ENCODE measurements around the gene SLC6A5.

SLC6A5 gene

DNA sequence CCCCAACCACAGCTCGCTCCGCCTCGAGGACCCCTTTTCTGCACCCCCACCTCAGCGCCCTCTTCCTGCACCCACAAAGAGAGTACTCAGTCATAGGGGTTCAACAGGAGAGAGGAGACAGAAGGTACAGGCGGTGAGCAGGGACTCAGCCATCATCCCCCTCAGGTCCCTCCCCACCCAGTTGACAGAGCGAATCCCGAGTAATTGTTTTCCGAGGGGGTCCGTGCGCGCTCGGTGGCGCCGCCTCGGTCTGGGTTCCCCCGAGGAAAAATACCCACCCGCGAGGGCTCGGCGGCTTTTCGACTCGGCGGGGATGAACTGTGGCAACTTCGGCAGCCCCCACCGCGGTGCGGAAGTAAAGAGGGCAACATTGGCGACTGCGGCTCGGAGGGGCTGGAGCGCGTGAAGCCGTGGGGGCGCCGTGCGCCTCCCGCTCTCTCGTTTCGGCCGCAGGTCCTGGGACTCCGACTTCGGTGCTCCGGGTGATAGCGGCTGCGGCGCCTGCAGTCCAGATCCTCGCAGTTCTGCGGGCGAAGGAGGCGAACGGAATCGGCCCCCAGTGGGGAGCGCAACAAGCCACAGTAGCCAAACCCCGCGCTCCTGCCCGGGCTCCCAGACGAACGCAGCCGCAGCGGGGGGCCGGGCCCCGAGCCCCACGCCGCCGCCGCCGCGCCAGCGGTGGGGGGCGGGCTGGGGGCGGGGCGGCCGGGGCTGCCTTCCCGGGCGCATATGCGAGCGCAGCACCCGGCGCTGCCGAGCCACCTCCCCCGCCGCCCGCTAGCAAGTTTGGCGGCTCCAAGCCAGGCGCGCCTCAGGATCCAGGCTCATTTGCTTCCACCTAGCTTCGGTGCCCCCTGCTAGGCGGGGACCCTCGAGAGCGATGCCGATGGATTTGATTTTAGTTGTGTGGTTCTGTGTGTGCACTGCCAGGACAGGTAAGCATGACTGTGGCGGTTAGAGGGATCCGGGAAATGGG lies 69.7 kb downstream of the SLC6A5 start, which contains the start of gene NELL1:
Gene NELL1, plus strand, starts transcription at position 743 of the 976 bp plus-strand sequence.
- no peak for DNase-seq (ENCODE audit: low read depth in 2 of 2, low spot score in 1 of 2)

DNA sequence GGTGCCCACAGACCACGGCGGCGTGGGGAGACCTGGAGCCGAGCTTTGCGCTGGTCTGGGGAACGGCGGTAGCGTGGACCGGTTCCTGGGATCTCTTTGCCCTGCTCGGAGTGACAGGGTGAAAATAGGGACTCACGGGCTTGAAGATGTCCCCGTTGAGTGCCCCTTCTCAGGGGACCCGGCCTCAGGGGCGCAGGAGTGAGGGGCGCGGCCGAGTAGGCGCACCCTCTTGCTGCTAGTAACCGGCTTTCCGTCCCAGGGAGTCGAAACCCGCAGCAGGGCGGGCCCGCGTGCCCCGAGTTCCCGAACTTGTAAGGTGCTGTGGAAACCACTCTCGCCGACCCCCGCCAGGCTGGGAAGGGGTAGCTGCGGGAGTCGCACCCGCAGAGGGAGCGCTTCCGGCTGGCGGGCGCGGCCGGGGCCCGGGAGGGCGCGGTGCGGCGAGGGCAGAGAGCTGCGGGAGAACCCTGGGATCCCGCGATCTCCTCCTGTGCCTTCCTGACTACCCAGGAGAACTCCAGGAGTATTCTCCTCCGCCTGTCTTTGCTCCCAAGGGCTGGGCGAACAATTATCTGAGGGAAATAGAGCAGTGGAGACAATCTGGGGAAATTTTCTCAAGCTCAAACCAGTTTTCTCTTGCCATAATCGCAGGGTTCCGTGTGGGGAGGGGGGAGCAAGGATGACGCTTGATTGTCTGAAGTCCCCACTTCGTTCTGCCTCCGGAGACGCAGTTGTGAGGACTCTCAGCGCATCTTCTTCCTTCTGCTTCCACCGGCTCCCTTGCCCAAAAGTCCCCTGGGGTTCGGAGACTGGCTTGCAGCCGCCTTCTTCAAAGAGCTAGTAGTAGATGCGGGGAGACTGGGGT lies 70.6 kb downstream of the SLC6A5 start:
- DNase-seq (ENCODE audit: low read depth in 2 of 2, low spot score in 1 of 2), result no peak

DNA sequence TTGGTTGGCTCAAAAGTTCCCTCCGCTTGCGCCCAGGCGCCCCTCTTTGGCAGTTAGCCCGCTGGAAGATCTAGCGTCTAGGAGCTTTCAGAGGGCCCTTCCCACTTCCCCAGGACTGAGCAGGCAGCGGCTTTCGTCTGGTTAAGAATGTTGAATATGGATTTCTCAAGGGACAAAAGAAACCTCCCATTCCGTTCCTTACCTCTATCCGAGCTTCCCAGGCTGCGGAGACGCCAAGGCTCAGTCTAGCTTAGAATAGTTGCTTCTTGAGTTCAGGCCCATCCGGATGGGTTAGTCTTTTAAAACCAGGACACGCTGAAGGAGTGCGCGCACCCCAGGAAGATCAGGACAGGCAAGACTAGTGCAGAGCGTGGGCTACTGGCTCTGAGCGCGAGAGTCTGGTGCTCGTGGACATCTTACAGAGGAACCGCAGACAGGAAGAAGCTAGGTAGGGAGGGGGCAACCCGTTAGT lies 71.6 kb downstream of the SLC6A5 start:
- no peak for DNase-seq (ENCODE audit: low read depth in 2 of 2, low spot score in 1 of 2)

DNA sequence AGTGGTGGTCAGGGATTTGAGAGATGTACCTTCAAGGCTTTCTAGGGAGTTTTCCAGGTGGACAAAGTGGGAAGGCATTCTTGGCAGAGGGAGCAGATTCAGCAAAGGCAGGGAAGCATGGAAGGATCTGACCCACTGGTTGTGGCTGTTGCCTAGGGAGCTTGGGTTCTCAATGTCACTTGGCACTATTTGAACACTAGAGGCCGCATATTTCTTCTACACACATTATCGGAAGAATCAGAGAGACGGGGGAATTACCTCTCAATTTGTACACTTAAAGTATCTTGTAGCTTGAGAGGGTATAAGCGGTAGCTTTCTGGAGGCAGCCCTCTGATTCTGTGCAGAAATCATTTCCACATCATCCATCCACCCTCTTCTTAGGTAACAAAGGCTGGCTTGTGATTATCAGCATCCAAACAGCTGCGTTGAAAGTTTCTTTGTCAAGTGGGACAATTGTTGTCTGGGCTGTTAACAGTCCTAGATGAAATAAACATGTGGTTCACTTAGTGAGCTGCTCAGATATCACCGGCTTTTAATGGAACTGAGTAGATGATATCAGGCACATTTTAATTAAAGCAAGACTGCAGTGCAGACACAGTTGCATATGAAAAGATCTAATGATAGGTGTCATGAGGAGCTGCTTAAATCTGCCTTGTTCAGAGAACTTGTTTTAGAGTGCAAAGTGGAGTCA lies 72.6 kb downstream of the SLC6A5 start:
- no peak for DNase-seq (ENCODE audit: low read depth in 2 of 2, low spot score in 1 of 2)

DNA sequence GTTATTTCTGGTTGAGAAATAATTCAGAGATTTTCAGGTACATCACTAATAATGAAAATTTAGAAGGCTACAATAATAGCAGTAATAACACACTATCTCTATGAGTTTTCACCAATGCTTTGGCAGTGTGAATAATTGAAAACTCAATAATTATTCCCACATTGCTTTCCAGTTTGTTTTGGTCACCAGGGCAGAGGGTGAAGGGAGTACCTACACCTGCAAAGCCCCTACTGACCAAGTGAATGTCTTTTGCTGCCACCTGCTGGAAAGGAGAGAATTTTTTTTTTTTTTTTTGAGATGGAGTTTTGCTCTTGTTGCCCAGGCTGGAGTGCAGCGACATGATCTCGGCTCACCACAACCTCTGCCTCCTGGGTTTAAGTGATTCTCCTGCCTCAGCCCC lies 73.2 kb downstream of the SLC6A5 start:
- DNase-seq (ENCODE audit: low read depth in 2 of 2, low spot score in 1 of 2), result no peak

DNA sequence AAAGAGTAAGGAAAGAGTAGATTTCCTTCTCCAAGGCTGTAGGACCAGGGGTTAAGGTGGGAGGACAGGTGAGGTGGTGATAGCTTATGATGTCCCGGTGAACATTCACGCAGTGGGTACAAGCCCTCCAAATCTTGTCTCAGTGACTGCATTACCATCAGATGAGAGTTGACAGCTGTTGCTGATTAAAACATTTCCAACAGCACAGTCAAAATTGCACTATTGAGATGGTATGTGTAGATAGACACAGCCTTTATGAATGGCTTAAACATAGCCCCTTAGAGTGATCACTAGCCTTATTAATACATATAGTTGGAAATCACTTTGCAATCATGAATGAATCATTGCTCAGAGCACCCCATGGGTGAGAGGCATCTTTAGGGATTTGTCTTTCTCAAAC lies 77.2 kb downstream of the SLC6A5 start:
- DNase-seq (ENCODE audit: low read depth in 2 of 2, low spot score in 1 of 2), result no peak

DNA sequence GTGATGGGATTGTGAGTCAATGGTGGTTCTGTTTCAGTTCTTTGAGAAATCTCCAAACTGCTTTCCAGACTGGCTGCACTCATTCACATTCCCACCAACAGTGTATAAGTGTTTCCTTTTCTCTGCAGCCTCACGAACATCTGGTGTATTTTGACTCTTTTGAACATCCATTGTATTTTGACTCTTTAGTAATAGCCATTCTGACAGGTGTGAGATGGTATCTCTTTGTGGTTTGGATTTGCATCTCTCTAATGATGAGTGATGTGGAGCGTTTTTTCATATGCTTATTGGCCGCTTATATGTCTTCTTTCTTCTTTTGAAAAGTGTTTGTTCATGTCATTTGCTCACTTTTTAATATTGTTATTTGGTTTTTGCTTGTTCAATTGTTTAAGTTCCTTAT lies 89.4 kb downstream of the SLC6A5 start:
- no peak for DNase-seq (ENCODE audit: low read depth in 2 of 2, low spot score in 1 of 2)

DNA sequence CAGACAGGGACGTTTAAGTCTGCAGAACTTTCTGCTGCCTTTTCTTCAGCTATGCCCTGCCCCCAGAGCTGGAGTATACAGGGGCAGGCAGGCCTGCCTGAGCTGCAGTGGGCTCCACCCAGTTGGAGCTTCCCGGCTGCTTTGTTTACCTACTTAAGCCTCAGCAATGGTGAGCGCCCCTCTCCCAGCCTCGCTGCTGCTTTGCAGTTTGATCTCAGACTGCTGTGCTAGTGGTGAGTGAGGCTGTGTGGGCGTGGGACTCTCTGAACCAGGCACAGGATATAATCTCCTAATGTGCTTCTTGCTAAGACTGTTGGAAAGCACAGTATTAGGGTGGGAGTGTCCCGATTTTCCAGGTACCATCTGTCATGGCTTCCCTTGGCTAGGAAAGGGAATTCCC lies 108.5 kb downstream of the SLC6A5 start:
- no peak for DNase-seq (ENCODE audit: low read depth in 2 of 2, low spot score in 1 of 2)

Data from stimulated activated CD8-positive, alpha-beta memory T cell treated with anti-CD3 and anti-CD28 coated beads, Interleukin-4, amount 100 ng/mL, for 4 hours (primary cell).